Measurements from ENCODE around the gene STK17A.

The STK17A gene

DNA sequence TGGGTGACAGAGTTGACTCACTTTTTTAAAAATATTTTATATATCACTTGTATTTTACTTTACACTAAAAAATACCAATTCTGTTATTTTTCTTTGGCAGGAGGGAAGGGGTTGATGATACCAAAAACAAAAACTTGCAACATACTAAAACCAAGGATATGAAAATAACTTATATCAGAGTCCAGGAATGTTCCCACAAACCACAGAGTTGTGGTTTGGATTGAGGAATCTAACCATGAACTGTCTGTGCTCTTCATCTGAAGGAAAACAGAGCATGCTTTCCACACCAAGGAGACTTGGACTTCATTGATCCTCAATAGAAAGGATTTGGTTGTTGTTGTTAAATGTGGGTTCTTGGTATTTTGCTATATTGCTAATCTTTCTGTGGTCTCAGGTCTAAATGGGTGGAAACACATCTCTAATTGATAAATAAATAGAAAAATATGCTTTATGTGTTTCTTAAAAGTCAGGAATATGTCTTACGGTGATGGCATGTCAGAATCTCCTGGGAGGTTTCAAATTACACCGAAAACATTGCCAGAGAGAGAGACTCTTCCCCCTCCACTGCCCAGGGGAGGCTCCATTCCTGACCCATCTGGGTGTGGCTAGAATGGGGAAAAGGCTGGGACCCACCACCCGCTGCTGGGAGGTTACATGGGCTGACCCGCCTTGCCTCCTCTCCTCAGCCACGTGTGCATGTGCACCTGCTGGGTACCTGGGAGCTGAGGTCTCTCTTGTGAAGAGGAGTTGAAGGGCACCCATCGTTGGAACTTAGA is 46.9 kb upstream of the STK17A start:
- no peak overlapping the region for H3K27ac ChIP-seq (ENCODE audit: extremely low read depth, low read depth, low read length)
- no peak overlapping the region for H3K4me3 ChIP-seq (ENCODE audit: low read depth, low read length)
- H3K9me3 ChIP-seq (ENCODE audit: control insufficient read depth, insufficient read depth, low read depth, low read length), result no peaks in the 10 kb centered on the region
- no peak for TF ChIP-seq ZNF473 (tag by site-specific recombination; IDR thresholded peaks at IDR 0.05)
- TF ChIP-seq ZNF692 (tag by site-specific recombination; IDR thresholded peaks at IDR 0.05), result peak; percentile 89
- TF ChIP-seq KLF1 (tag by site-specific recombination; IDR thresholded peaks at IDR 0.05), result 0 out of 2 replicates have a peak, but pooled peaks have one; percentile 36
- no peak for TF ChIP-seq ZNF133 (tag by site-specific recombination; IDR thresholded peaks at IDR 0.05)
- TF ChIP-seq, protein P1, sequence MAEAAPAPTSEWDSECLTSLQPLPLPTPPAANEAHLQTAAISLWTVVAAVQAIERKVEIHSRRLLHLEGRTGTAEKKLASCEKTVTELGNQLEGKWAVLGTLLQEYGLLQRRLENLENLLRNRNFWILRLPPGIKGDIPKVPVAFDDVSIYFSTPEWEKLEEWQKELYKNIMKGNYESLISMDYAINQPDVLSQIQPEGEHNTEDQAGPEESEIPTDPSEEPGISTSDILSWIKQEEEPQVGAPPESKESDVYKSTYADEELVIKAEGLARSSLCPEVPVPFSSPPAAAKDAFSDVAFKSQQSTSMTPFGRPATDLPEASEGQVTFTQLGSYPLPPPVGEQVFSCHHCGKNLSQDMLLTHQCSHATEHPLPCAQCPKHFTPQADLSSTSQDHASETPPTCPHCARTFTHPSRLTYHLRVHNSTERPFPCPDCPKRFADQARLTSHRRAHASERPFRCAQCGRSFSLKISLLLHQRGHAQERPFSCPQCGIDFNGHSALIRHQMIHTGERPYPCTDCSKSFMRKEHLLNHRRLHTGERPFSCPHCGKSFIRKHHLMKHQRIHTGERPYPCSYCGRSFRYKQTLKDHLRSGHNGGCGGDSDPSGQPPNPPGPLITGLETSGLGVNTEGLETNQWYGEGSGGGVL (tag by site-specific recombination; IDR thresholded peaks at IDR 0.05), result peak; percentile 49; the same call in 1 of the 2 replicates
- TF ChIP-seq PRDM10 (tag by site-specific recombination; IDR thresholded peaks at IDR 0.05), result peak; percentile 86
- TF ChIP-seq ZFP69B (tag by site-specific recombination; IDR thresholded peaks at IDR 0.05), result 0 out of 2 replicates have a peak, but pooled peaks have one; percentile 61
- ChIA-PET CTCF (interaction anchor here (0.6 kb wide), 1 partner anchor 1653 kb away, joined by 4 read pairs; no protein-coding TSS in a partner anchor), POLR2A (interaction anchor here (2.0 kb wide), 1 partner anchor 47 kb away, joined by 9 read pairs; the partner anchor contains the start of gene STK17A)
- H3K36me3 ChIP-seq (ENCODE audit: control insufficient read depth in 2 of 2, insufficient read depth in 1 of 2, low read length in 2 of 2), result no peaks in the 10 kb centered on the region
- peaks cover 7% of the 10 kb centered on the region; the same call in 1 of the 2 replicates for H3K4me1 ChIP-seq (ENCODE audit: control insufficient read depth, insufficient read depth, low read length)

DNA sequence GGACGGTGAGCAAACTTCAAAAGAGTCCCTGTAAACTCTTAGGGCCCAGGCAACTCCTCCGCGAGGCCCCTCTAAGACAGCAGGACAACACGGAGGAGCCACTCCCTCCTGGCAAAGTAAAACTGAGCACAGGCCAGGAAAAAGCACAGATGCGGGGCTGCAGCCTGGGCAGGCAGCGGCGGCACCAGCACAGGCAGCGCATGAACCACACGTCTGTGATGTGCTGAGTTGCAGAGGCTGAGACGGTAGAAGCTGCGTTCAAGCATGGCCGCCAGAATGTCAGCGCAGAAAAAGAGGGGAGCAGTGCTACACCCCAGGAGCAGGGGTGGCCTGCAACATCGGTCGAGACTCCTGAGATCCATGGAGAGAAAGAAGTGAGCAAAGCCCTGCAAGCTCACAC is 46.1 kb upstream of the STK17A start:
- ChIA-PET CTCF (interaction anchor here (0.6 to 1.6 kb wide), 4 partner anchors 46 to 1653 kb away, joined by 3 to 4 read pairs (median 4); partner anchors contain the start of gene STK17A), POLR2A (interaction anchor here (2.0 kb wide), 1 partner anchor 46 kb away, joined by 9 read pairs; the partner anchor contains the start of gene STK17A)
- no peak overlapping the region for H3K27ac ChIP-seq (ENCODE audit: extremely low read depth, low read depth, low read length)
- no peak overlapping the region for H3K4me3 ChIP-seq (ENCODE audit: low read depth, low read length)
- peaks cover 7% of the 10 kb centered on the region; the same call in 1 of the 2 replicates for H3K4me1 ChIP-seq (ENCODE audit: control insufficient read depth, insufficient read depth, low read length)
- no peaks in the 10 kb centered on the region for H3K36me3 ChIP-seq (ENCODE audit: control insufficient read depth in 2 of 2, insufficient read depth in 1 of 2, low read length in 2 of 2)
- TF ChIP-seq ZNF155 (tag by site-specific recombination; IDR thresholded peaks at IDR 0.05), result no peak
- TF ChIP-seq ZNF24 (tag by site-specific recombination; IDR thresholded peaks at IDR 0.05), result no peak
- no peak for TF ChIP-seq SP2 (tag by site-specific recombination; IDR thresholded peaks at IDR 0.05)
- no peak for TF ChIP-seq ZBTB7A (tag by site-specific recombination; IDR thresholded peaks at IDR 0.05; ENCODE audit: low read depth)
- TF ChIP-seq ZNF585B (tag by site-specific recombination; IDR thresholded peaks at IDR 0.05), result no peak
- TF ChIP-seq ZNF513 (tag by site-specific recombination; IDR thresholded peaks at IDR 0.05), result no peak
- TF ChIP-seq SALL2 (tag by site-specific recombination; IDR thresholded peaks at IDR 0.05; ENCODE audit: borderline replicate concordance), result no peak
- TF ChIP-seq ZNF530 (tag by site-specific recombination; IDR thresholded peaks at IDR 0.05; ENCODE audit: low read depth), result no peak
- TF ChIP-seq ZNF404 (tag by site-specific recombination; IDR thresholded peaks at IDR 0.05), result no peak
- no peak for TF ChIP-seq ZSCAN23 (tag by site-specific recombination; IDR thresholded peaks at IDR 0.05)
- TF ChIP-seq ZNF529 (tag by site-specific recombination; IDR thresholded peaks at IDR 0.05; ENCODE audit: insufficient replicate concordance), result no peak
- no peaks in the 10 kb centered on the region for H3K9me3 ChIP-seq (ENCODE audit: control insufficient read depth, insufficient read depth, low read depth, low read length)
